AG20443 (cell line): Measurements from ENCODE around the gene MLN.
A peak's percentile ranks its signal among the peaks of the same experiment; 100 is the strongest.

ENCODE experiments used
- DNase-seq: peaks from one replicate; pipeline ENCODE4 v3.0.0; 2012; ENCODE audit warnings: low spot score, mixed read lengths

Gene MLN

GRCh38 chr6:33813990-33814985 is 10.5 kb upstream of the MLN start:
- no peak for DNase-seq

DNA sequence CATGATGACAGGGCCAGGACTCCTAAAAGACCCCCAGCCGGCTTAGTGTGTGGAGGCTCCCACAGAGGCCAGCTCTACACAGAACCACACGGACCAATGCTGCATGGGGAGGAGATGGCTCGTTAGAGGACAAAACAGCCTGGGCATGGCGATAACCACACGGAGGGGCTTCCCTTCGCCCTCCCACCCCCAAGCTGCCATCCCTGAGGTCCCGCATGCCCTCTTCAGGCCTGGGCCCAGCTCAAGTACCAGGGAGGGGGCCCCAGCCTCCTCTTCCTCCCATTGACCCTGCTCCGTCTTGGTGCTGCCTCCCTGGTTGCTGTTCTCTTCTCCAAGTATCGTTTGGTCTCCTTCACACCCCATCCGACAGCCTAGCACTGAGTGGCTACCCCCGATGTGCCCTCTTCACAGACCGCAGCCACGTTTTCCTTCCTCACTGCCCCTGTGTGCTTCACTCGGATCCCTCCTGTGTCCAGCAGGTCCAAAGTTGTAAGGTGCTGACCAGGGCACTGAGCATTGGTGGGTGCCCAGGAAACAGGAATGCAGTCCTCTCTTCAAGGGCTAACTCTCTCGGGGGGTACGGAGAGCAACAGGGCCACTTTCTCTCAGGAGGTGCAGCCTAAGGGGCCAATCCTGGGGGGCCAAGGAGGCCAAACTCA is 9.6 kb upstream of the MLN start:
- no peak for DNase-seq

DNA sequence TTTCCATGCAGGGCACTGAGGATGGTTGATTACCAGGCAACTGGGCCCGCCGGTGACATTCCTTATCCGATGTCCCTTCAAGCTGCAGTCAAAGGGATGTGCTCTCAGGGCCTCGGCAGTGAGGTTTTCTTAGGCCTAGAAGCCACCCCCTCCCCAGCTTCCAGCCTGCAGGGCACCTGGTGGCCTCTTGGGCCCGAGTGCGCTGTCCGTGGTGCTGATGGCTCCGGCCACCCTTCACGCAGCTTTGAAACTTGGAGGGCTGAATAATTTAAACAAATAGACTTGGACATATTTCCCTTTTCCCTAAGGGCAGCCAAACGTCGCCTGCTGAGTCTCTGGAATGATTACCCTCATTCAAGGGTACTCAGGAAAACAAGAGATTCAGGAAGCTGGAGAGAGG is 8.9 kb upstream of the MLN start:
- peak; percentile 83 for DNase-seq

DNA sequence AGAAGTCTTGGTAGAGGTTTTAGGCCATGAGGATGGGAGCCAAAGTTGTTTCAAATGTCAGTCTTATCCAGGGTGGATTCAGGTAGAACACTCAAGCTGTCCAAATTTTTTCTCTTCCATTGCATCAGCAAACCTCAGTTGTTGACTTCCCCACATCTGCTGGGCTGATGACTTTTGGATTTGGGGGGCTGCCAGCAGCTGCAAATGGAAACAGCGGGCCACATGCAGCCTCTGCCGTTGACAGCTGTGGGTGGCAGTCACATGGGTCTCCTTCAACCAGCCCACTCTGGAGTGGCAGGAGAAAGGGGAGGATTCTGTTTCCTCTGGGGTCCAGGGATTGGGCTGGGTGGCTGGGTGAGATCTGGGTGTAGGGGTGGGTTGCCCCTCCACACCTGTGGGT is 5.8 kb upstream of the MLN start:
- DNase-seq: no peak

DNA sequence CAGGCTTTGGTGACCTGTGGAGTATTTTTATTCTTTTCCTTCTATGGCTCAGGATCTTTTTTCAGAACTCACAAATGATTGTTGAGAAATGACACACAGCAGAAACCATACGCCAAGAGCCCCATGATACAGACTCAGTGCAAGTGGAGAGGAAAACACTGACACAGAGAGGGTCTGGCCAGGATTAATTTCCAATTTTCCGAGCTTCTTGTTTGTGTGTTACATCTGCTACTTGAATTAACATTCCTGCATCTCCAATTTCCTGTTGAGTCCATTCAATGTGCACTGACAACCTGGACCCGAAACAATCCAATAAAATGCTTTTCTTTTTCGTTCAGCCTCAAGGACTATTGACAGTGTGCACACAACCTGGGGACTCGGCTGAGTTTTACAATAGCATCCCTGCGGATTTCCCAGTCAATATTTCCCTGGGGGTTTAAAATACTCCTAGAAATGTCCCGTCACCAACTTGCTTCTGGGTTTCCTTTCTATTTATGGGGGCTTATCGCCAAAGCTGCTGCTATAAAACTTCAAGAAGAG is 4.9 kb upstream of the MLN start:
- DNase-seq: no peak

DNA sequence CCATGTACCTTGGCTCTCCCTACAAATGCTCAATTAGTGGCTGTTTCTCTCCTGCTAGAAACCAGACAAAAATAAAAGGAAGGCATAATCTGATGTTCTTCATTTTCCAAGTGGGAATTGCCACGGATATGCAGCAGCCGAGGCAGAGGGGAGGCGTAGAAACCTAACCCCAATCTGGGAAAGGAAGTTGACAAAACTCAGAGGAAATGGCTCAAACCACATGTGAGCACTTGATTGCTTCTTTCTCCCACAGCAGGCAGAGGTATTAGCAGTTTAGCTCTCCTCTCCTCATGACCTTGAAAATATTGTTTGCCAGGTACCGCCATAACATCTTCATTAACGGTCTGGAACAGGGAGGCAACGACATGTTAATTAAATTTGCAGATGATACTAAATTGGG is 3.8 kb upstream of the MLN start:
- DNase-seq: no peak

- no peak for DNase-seq
Observed at GRCh38 chr6:33806841-33807240, 3.0 kb upstream of the MLN start.

GRCh38 chr6:33802186-33802958 is 1.4 kb downstream of the MLN start:
- DNase-seq: no peak

GRCh38 chr6:33801611-33802010 is 2.2 kb downstream of the MLN start:
- no peak for DNase-seq

- DNase-seq: no peak
Observed at GRCh38 chr6:33800248-33800969, 3.4 kb downstream of the MLN start.

GRCh38 chr6:33799454-33800113 is 4.2 kb downstream of the MLN start:
- DNase-seq: peak; percentile 34

GRCh38 chr6:33798343-33798848 is 5.4 kb downstream of the MLN start:
- DNase-seq: no peak

DNA sequence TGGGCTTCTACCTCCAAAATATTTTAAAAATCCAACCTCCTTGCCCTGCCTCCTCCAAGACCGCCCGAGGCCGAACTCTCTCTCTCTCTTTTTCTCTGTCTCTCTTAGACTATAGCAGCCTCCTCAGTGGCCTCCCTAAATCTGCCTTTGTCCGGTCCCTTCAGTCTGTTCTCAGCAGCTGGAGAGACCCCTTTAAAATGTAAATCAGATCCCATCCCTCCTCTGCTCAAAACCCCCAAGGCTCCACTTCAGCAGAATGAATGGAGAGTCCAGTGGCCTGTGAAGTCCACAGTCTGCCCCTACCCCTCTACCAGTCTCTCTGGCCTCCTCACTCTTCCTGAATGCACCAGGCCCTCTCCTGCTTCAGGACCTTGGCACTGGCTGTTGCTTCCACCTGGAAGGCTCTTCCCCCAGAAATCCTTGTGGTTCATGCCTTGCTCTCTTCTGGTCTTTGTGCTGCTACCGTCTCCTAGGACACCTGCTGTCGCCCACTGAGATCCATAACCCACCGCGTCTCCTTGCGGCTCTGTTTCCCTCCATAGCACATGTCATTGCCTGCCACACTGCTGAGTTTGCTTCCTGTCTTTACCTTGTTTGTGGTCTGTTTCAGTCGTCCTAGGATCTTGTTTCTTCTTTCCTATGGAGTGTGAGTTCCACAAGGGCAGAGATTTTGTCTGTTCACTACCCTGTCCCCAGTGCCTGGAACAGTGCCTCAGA is 6.0 kb downstream of the MLN start:
- DNase-seq: no peak

- DNase-seq: no peak
Observed at GRCh38 chr6:33794910-33795623, 8.7 kb downstream of the MLN start.

- no peak for DNase-seq
Observed at GRCh38 chr6:33792981-33793380, 10.8 kb downstream of the MLN start.

- DNase-seq: no peak
Observed at GRCh38 chr6:33791620-33792019, 12.2 kb downstream of the MLN start.

- no peak for DNase-seq
Observed at GRCh38 chr6:33790910-33791309, 12.9 kb downstream of the MLN start.

GRCh38 chr6:33790379-33790778 is 13.4 kb downstream of the MLN start:
- DNase-seq: no peak

GRCh38 chr6:33789550-33789895 is 14.3 kb downstream of the MLN start:
- DNase-seq: no peak
